Esophagus muscularis mucosa (tissue), 3 donors: Measurements from ENCODE around the gene ZNF804B.

ENCODE experiments used
- POLR2A ChIP-seq: fragments of 450-650 bp; IDR thresholded peaks from one replicate; pipeline ENCODE4 v1.6.1; 2017; ENCODE audit warnings: antibody characterized with exemption, moderate library complexity, mild to moderate bottlenecking, low read depth
- POLR2AphosphoS5 ChIP-seq, 2 donors: sonication (generic); formaldehyde crosslinking; IDR thresholded peaks; one replicate each; pipeline ENCODE4 v1.6.1; 2017; ENCODE audit warnings: antibody characterized with exemption in 2 of 2
- TF ChIP-seq, protein P1 (sequence below), 3 experiments: fragments of 200-600 bp in 2 of 3; fragments of 450-650 bp in 1 of 3; sonication (generic) in 2 of 3; IDR thresholded peaks; one replicate each; pipeline ENCODE4 v1.5.1; 2017 to 2019; ENCODE audit warnings: antibody characterized with exemption in 3 of 3, mild to moderate bottlenecking in 2 of 3, moderate library complexity in 1 of 3

DNA sequence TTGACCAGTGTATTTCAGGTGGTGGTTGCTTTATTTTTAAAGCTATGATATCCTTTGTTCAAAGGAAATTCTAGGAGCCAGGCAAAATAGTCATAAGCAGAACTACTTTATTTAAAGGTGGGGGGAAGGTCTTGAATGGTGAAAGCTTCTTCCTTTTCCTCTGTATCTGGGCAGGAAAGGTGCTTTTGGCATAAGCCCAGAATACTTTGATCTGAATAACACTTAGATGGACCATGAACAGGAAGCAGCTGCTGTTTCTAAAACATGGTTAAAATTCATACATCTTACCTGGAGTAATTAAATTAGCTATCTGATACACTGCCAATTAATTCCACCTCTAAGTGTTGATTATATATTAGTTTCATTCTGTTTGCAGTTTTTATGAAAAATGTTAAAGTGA lies 13.3 kb downstream of the ZNF804B start:
- TF ChIP-seq, protein P1, sequence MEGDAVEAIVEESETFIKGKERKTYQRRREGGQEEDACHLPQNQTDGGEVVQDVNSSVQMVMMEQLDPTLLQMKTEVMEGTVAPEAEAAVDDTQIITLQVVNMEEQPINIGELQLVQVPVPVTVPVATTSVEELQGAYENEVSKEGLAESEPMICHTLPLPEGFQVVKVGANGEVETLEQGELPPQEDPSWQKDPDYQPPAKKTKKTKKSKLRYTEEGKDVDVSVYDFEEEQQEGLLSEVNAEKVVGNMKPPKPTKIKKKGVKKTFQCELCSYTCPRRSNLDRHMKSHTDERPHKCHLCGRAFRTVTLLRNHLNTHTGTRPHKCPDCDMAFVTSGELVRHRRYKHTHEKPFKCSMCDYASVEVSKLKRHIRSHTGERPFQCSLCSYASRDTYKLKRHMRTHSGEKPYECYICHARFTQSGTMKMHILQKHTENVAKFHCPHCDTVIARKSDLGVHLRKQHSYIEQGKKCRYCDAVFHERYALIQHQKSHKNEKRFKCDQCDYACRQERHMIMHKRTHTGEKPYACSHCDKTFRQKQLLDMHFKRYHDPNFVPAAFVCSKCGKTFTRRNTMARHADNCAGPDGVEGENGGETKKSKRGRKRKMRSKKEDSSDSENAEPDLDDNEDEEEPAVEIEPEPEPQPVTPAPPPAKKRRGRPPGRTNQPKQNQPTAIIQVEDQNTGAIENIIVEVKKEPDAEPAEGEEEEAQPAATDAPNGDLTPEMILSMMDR (IDR thresholded peaks at IDR 0.05) = no peak
- TF ChIP-seq POLR2AphosphoS5 (IDR thresholded peaks at IDR 0.05) (no peak), POLR2A (no peak)
